Islet precursor cell (in vitro differentiated cells): ENCODE results near the gene IRAK3.

Experiments used
- DNase-seq: peaks from one replicate; pipeline ENCODE4 v3.0.0-alpha.2; 2018

The IRAK3 gene, protein sequence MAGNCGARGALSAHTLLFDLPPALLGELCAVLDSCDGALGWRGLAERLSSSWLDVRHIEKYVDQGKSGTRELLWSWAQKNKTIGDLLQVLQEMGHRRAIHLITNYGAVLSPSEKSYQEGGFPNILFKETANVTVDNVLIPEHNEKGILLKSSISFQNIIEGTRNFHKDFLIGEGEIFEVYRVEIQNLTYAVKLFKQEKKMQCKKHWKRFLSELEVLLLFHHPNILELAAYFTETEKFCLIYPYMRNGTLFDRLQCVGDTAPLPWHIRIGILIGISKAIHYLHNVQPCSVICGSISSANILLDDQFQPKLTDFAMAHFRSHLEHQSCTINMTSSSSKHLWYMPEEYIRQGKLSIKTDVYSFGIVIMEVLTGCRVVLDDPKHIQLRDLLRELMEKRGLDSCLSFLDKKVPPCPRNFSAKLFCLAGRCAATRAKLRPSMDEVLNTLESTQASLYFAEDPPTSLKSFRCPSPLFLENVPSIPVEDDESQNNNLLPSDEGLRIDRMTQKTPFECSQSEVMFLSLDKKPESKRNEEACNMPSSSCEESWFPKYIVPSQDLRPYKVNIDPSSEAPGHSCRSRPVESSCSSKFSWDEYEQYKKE

DNA sequence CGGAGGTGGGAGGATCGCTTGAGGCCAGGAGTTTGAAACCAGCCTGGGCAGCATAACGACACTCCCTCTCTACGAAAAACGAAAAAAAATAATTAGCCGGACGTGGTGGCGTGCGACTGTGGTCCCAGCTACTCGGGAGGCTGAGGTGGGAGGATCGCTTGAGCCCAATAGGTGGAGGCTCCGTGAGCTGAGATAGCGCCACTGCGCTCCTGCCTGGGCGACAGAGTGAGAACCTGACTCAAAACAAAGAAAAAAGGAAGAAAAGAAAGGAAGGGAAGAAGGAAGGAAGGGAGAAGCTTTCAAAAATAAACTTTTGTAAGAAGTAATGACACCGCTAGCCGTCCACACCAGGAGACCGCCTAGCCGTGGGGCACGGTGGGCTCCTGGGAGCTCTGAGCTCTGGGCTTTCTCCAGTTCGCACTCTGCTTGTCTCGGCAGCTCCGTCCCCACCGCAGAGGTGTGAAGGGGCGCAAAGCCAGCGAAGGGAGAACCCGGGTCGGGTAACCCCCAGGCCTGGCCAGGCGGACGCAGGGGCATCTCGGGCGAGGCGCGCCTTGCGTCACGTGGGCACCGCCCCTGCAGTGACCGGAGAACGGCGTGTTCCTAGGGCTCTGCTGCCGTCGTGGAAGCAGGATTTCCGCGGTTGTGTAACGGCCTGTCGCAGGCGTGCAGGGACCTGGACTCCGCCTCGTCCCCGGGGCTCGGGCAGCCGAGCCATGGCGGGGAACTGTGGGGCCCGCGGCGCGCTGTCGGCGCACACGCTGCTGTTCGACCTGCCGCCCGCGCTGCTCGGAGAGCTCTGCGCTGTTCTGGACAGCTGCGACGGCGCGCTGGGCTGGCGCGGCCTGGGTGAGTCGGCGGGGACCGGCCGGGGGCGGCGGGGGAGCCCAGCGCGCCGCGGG is at the start of gene IRAK3:
Gene IRAK3 (plus strand): TSS at position 631 of the 902 bp plus-strand sequence. CDS start 86 bp downstream, at position 717.
- peak; percentile 79 for DNase-seq

DNA sequence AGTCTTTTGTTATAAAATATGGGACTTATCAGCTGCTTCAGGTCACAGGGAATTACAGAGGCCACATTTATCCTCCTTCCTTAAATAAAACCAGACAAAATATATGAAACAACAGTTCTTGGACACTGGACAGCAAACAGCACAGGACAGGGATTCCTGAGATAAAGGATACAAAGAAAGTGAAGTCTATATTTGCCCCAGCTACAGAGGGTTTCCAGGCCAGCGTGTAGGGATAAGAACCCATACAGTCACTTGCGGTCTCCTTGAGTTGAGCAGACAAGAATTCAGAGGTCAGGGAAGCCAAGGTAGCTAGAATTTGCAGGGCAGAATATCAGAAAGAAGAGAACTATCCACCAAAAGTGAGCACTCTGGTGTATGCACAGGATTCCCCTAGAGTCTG is 49.7 kb upstream of the IRAK3 start:
- DNase-seq, result no peak

DNA sequence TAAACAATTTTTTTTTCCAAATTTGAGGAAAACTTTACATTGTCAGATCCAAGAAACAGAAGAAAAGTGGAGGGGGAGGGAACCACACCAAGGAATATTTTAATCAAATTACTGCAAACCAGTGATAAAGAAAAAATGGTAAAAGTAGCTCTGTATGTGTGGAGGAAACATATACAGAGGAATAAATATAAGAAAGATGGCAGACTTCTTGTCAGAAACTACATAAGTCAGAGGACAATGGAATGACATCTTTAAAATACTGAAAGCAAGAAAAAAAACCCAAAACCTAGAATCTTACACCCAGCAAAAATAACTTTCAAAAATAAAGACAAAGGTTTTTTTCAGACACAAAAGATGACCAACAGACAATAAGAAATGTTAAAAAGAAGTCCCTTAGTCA is 48.3 kb upstream of the IRAK3 start:
- DNase-seq, result no peak

DNA sequence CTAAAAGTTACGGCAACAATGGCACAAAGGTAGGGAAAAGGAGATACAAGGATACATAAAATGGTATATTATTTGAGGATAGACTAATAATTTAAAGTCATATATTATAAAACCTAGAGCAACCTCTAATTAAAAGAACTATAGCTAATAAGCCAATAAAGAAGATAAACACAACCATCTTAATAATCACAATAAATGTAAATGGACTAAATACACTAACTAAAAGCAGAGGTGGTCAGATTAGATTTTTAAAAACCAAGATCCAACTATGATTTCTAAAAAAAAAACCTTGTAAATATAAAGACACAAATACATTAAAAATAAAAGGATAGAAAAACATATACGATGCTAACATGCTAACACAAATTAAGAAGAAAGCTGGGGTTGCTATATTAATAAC is 47.7 kb upstream of the IRAK3 start:
- no peak for DNase-seq

DNA sequence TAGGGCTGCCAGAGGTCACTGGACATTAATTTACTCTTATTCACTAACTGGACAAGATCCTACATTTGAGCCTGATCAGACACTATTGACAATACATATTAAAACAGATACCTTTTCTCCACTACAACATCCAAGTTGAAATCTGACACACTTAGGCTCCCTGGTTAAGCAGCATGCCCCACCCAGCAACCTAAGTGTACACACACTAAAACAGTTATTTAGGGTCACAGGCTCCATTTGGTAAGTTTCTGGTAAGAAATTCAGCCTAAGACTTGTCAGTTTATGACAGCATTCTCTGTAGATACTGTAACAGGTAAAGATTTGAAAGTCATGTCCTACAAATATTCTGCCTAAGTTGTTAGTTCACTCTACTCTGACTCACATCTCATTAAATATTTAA is 46.2 kb upstream of the IRAK3 start:
- no peak for DNase-seq

DNA sequence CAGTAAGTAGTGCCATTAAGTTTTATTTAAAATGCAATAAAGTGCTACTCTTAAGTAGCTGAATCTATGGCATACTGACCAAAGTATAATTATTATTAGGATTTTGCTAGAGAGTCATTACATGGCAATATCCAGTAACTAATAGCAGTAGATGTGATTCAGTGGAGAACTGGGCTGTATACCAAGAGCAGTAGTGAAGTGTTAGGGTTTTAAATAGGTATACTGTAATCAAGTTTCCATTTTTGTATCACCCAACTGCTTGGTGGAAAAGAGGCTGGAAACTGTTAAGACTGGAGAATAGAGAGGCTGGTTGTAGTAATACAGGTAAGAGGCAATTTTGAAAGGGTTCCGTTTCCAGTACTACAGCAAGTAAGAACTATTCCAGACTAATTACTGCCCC is 45.1 kb upstream of the IRAK3 start:
- no peak for DNase-seq

DNA sequence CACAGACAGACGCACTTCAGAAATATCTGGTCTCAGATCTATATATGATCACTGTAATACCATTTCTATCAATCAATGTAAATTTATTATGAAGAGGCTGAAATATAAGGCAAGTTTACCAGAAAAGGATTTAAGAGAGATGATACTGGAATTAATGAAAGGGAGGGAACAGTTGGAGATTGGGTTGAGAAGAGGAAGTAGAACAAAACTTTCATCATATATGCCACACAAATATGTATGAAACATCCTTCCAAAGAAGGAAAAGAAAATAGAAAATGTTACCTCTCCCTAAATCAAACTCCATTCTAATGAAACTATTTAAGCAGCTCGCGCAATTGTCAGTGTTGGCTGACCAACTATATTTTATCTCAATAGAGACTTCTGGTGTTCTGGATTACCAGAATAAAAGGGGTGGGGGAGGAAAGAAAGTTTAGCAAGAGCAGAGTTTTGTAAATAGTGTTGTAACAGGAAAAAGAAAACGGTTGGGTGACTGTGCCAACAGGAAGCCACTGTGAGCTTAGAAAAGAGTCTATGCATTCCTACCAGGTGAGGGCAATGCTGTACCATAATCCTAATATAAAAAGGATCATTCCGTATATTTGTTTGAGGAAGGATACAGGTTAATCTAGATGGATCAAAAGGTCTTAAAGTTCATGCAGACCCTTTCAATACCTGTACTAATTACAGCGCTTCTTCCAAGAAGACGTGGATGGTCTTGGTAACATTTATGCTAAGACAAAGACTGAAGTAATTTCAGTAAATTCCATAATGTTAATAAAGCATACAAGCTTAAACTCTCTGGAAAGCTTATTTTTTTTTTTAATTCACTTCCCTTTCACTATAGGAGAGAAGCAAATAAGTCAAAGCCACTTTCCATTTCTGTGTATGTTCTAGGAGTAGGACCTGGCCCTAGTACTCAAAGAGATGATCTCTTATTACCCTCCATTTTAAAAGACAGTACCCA is 43.9 kb upstream of the IRAK3 start:
- no peak for DNase-seq

DNA sequence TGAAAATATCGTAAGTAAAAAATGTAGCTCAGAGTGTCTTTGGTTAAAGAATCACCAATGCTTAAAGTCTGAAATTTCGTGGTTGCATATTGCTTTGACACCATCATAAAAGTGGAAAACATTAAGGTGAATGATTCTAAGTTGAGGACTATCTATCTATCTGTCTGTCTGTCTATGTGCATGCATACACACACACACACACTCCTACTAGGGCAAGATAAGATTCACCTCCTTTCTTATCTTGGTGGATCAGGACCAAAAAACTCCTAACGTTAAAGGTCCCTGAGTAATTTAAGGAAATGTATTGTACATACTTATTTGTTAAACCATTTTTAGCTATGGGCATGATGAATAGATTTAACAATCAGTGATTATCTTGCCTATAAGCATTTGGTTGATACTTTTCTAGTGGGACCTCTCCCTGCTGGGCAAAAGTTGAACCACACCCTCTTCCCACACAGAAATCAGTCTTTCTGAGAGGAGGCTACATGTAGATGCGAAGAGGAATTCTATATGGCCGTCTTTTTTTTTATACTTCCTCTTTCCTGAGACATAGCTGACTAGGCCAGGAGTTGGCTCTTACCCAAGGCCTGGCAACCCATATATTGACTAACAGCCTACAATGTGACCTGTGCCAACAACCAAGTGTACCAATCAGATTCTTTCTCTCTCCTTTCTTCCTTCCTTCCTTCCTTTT is 39.2 kb upstream of the IRAK3 start:
- no peak for DNase-seq

DNA sequence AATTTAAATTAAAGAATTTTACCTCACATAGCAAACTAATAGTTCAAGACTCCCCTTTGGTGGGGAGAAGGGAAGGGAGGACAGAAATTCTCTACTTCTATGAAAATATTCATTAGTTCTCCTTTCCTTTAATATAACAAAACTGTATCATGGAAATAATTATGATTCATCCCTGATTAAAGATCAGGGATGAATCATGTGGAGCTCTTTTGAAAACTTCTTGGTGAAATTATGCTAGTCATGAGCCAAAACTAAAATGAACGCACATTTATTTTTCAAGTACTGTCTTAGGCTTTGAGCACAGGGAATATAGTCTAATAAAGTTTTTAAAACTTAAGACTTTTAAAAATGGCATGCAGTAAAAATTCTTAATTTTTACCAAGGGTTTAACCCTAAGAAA is 36.3 kb upstream of the IRAK3 start:
- DNase-seq, result no peak

DNA sequence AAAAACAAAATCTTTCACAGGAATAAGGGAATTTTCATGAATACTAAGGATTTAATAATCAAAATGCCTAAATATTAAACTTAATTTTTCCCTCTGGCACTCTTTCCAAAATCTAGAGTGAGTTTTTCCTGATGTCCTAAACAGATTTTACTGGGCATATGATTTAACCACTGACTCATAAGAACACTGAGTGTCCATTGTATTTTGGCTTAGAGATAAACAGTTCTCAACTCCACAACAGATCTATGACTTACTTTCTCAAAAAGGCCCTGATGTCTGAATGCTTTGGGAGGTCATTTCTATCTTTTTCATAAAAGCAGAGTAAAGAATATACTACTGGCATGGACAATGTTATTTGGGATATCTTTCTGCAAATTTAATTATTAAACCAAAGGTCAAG is 34.2 kb upstream of the IRAK3 start:
- DNase-seq, result no peak

DNA sequence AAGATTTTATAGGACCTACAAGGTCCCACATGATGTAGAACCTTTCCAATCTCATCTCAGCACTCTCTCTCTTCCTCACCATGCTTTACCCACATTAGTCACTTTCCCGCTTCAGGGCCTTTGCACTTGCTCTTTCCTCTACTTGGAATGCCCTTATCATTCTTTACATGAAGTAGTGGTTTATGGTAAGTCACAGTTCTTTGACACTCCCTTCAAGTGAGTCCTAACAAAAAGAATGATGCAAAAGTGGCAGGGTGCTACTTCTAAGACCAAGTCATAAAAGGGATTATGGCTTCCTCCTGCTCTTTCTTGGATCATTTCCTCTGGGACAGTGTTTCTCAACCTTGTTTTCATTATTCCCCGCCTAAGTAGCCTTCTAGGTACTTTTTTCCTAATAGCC is 32.4 kb upstream of the IRAK3 start:
- no peak for DNase-seq

DNA sequence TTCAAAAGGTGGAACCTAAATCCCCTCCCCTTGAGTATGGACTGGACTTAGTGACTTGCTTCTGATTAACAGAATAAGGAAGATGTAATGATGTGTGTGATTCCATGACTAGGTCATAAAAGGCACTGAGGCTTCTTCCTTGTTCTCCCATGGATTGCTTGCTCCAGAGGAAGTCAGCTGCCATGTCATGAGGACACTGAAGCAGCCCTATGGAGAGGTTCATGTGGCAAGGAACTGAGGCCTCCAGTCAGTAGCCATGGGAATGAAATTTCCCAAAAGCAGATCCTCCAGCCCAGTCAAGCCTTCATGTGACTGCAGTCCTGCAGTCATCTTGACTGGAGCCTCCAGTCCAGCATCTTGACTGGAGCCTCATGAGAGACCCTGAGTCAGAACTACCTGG is 29.9 kb upstream of the IRAK3 start:
- no peak for DNase-seq

DNA sequence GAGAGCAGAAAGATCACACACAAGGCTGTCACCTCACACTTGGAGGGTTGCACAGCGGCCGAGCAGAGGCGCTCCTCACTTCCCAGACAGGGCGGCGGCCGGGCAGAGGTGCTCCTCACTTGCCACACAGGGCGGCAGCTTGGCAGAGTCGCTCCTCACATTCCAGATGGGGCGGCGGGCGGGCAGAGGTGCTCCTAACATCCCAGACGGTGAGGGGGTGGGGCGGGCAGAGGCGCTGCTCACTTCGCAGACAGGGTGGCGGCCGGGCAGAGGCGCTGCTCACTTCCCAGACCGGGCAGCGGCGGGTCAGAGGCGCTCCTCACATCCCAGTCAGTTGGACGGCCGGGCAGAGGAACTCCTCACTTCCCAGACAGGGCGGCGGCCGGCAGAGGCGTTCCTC is 28.3 kb upstream of the IRAK3 start:
- DNase-seq, result no peak

DNA sequence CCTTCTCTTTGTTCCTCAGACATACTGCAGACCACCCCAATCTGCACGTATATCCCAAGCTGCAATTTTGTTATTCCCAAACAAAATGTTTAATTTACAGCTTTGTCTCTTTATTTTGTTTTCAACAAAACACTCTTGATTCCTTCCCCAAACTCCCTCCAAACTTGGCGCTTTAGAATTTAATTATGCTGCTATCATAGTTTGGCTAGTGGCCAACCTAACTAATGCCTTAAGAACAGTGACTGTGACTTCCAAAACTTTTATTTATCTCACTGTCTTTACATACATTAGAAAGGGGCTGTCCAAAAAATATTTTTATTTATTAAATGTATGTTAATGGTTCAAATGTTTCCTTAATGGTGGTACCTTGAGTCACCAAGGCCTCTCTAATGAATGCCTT is 26.3 kb upstream of the IRAK3 start:
- no peak for DNase-seq

DNA sequence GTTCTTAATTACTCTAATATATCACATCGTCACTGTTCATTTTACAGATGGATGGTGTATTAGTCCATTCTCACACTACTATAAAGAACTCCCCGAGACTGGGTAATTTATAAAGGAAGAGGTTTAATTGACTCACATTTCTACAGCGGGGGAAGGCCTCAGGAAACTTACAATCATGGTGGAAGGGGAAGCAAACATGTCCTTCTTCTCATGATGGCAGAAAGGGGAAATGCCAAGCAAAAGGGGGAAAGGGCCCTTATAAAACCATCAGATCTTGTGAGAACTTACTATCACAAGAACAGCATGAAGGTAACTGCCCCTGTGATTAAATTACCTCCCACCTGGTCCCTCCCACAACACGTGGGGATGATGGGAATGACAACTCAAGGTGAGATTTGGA is 25.7 kb upstream of the IRAK3 start:
- no peak for DNase-seq

DNA sequence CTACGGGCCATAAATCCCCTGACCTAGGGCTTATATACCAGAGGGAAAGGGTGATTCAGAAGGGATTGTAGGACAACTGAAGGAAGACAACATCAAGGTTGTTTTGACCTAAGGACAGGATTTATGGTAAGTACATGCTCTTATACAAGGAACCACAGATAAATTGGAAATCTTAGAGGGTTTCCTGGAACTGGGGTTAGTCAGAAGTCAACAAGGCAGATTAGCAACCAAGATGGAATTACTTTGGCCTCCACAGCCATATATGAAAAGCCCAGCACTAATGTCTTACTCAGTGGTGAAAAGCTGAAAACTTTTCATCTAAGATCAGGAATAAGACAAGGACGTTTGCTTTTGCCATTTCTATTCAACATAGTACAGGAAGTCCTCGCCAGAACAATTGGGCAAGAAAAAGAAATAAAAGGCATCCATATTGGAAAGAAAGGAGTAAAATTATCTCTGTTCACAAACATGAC is 24.6 kb upstream of the IRAK3 start:
- DNase-seq, result no peak

DNA sequence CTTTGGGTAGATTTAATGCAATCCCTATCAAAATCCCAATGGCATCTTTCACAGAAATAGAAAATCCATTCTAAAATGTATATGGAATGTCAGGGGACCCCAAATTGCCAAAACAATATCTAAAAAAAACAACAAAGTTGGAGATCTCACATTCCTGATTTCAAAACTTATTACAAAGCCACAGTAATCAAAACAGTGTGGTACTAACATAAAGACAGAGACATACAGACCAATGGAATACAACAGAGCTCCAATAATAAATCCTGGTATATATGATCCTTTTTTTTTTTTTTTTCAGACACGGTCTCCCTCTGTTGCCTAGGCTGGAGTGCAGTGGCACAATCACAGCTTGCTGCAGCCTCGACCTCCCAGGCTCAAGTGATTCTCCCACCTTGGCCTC is 23.9 kb upstream of the IRAK3 start:
- DNase-seq, result no peak

DNA sequence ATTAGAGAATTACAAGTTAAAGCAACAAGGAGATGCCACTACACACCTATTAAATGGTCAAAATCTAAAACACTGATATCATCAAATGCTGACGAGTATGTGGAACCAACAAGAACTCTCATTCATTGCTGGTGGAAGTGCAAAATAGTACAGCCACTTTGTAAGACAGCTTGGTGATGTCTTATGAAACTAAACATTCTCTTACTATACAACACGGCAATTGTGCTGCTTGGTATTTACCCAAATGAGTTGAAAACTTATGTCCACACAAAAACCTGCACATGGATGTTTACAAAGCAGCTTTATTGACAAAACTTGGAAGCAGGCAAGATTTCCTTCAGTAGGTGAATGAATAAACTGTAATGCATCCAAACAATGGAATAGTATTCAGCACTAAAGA is 22.5 kb upstream of the IRAK3 start:
- no peak for DNase-seq

DNA sequence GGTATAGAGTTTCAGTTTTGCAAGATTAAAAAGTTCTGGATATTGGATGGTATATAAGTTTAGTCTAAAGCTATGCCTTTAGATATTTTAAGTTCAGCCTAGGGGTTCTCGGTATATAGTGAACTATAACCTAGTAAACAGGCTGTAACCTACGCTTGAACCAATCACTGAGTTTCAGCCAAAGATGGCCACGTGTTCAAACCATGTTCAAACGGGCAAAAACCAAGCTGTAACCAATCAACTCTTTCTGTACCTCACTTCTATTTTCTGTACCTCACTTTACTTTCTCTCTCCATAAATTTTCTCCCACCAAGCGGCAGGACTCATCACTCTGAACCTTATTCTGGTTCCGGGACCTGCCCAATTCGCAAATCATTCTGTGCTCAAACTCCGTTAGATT is 20.6 kb upstream of the IRAK3 start:
- DNase-seq, result no peak

DNA sequence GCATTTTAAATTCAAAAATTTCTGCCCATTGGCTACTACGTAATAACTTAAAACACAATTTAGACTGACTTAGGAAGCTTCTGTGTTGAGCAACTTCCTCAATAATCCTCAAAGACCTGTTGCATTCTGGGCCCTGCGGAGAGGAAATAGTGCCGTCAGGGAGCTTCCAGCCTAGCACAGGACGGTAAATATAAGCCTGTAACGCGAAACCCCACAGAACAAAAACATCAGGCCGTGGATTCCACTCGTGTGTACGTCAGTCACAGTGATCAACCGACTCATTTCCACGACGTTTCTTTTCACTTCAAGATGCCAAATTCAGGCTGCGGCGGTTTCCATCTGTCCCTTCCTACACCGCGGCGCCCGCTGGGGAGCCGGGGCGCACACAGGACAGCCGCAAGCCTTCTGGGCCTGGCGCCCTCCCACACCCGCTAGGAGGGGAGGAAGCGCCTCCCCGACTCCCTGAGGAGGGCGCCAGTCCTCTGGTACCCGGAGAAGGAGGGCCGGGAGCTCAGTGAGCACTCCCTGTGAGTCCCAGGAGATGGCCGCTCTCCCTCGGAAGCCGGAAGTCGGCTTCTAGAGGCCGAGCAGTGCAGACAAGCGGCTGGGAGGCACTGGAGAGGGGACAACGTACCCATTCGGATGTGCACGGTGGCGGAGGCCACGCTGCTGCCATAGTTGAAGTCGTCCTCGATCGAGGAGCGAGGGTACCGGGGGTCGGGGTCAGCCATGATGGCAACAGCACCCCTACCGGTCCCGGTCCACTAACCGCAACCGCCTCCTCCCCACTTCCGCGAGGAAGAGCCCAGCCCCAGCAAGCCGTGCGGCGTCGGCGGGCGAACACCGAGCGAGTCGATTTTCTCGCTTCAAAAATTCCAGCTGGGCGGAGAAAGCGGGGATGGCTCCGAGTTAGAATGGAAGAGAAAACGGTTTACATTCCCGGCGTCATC is 19.5 kb upstream of the IRAK3 start, which contains the start of gene TMBIM4:
Gene TMBIM4 (minus strand): TSS at position 776 of the 950 bp plus-strand sequence. CDS start 45 bp downstream, at position 731.
- peak; percentile 98 for DNase-seq
